ENCODE results near the gene CCL18. TPM values are rescaled to one million over a fixed set of nuclear protein-coding genes. Genes with fewer than 3 reads are reported as not detected.
"Not testable (repeated sequence)": the region's sequence is repeated elsewhere in the genome, so short reads cannot be mapped to it uniquely, and the experiment has no call there.

CCL18 gene
- total and polyA plus RNA-seq, 4 donors = not detected

GRCh38 chr17:36121099-36121498 is 57.0 kb downstream of the CCL18 start:
- not testable (repeated sequence) for H3K27ac ChIP-seq (ENCODE audit: low read depth, low read length); H3K4me1 ChIP-seq (ENCODE audit: control insufficient read depth, insufficient read depth, low read length); H3K36me3 ChIP-seq (ENCODE audit: control insufficient read depth, insufficient read depth, low read length); DNase-seq (ENCODE audit: low read depth in 4 of 6, low spot score in 6 of 6); H3K9me3 ChIP-seq (ENCODE audit: control insufficient read depth, insufficient read depth, low read length); H3K4me3 ChIP-seq (ENCODE audit: low read depth, low read length); H3K27me3 ChIP-seq (ENCODE audit: control insufficient read depth, insufficient read depth, low read length)
- 83% methylated on average over 1 of the region's 6 CpGs for WGBS (ENCODE audit: insufficient coverage)

Small RNA genes lying within 50 kb of the gene (small RNA-seq; reads per million reads assigned to genes)
- gene RN7SL301P (ENCODE audit: low replicate concordance) = not detected

Other genes with a start within 250 kb of the CCL18 start
- not detected for gene HEATR9, start 195.4 kb upstream of the CCL18 start, total RNA-seq
- gene HEATR9, start 195.4 kb upstream of the CCL18 start, polyA plus RNA-seq (ENCODE audit: insufficient read length in 2 of 2) = under 1 TPM in 1 of 2 donors, not detected in 1; 0.44 TPM
- under 1 TPM; 0.59 to 0.83 TPM for gene CCL5, start 183.9 kb upstream of the CCL18 start, total RNA-seq
- under 1 TPM; 0.60 to 0.96 TPM for gene CCL5, start 183.9 kb upstream of the CCL18 start, polyA plus RNA-seq (ENCODE audit: insufficient read length in 2 of 2)
- gene RDM1, start 133.5 kb upstream of the CCL18 start, total RNA-seq = 1 to 10 TPM; 1.4 TPM
- gene RDM1, start 133.5 kb upstream of the CCL18 start, polyA plus RNA-seq (ENCODE audit: insufficient read length in 2 of 2) = 1 to 10 TPM; 2.4 to 2.5 TPM
- not detected for gene LYZL6, start 120.6 kb upstream of the CCL18 start, total RNA-seq
- not detected for gene LYZL6, start 120.6 kb upstream of the CCL18 start, polyA plus RNA-seq (ENCODE audit: insufficient read length in 2 of 2)
- under 1 TPM; 0.20 to 0.28 TPM for gene CCL16, start 82.8 kb upstream of the CCL18 start, total RNA-seq
- under 1 TPM in 1 of 2 donors, not detected in 1; 0.30 TPM for gene CCL16, start 82.8 kb upstream of the CCL18 start, polyA plus RNA-seq (ENCODE audit: insufficient read length in 2 of 2)
- 10 to 100 TPM in 1 of 2 donors, 1 to 10 TPM in 1; 1.7 to 42.0 TPM for gene CCL14, start 77.5 kb upstream of the CCL18 start, total RNA-seq
- 1 to 10 TPM; 4.1 to 8.9 TPM for gene CCL14, start 77.5 kb upstream of the CCL18 start, polyA plus RNA-seq (ENCODE audit: insufficient read length in 2 of 2)
- not detected for gene CCL15, start 62.7 kb upstream of the CCL18 start, total RNA-seq
- gene CCL15, start 62.7 kb upstream of the CCL18 start, polyA plus RNA-seq (ENCODE audit: insufficient read length in 2 of 2) = under 1 TPM in 1 of 2 donors, not detected in 1; 0.23 TPM
- under 1 TPM in 1 of 2 donors, not detected in 1; 0.28 TPM for gene CCL23, start 46.3 kb upstream of the CCL18 start, total RNA-seq
- gene CCL23, start 46.3 kb upstream of the CCL18 start, polyA plus RNA-seq (ENCODE audit: insufficient read length in 2 of 2) = not detected
- gene CCL3, start 25.9 kb downstream of the CCL18 start, total RNA-seq = 10 to 100 TPM in 1 of 2 donors, 1 to 10 TPM in 1; 6.0 to 21.8 TPM
- gene CCL3, start 25.9 kb downstream of the CCL18 start, polyA plus RNA-seq (ENCODE audit: insufficient read length in 2 of 2) = 10 to 100 TPM in 1 of 2 donors, 1 to 10 TPM in 1; 5.8 to 16.0 TPM
- gene CCL4, start 39.6 kb downstream of the CCL18 start, total RNA-seq = 10 to 100 TPM in 1 of 2 donors, 1 to 10 TPM in 1; 4.8 to 10.2 TPM
- 1 to 10 TPM; 2.7 to 8.4 TPM for gene CCL4, start 39.6 kb downstream of the CCL18 start, polyA plus RNA-seq (ENCODE audit: insufficient read length in 2 of 2)
- gene TBC1D3B, start 112.4 kb downstream of the CCL18 start, total RNA-seq = 1 to 10 TPM; 1.2 to 4.0 TPM
- 10 to 100 TPM; 14.2 to 32.5 TPM for gene TBC1D3B, start 112.4 kb downstream of the CCL18 start, polyA plus RNA-seq (ENCODE audit: insufficient read length in 2 of 2)
- gene CCL3L1, start 132.5 kb downstream of the CCL18 start, total RNA-seq = 1 to 10 TPM; 2.8 to 6.3 TPM
- gene CCL3L1, start 132.5 kb downstream of the CCL18 start, polyA plus RNA-seq (ENCODE audit: insufficient read length in 2 of 2) = 1 to 10 TPM; 2.7 to 8.0 TPM
- gene CCL4L2, start 146.8 kb downstream of the CCL18 start, total RNA-seq = 10 to 100 TPM in 1 of 2 donors, 1 to 10 TPM in 1; 3.1 to 10.4 TPM
- 1 to 10 TPM; 2.1 to 6.6 TPM for gene CCL4L2, start 146.8 kb downstream of the CCL18 start, polyA plus RNA-seq (ENCODE audit: insufficient read length in 2 of 2)
- not detected for gene TBC1D3I, start 200.3 kb downstream of the CCL18 start, total RNA-seq
- gene TBC1D3I, start 200.3 kb downstream of the CCL18 start, polyA plus RNA-seq (ENCODE audit: insufficient read length in 2 of 2) = 1 to 10 TPM in 1 of 2 donors, under 1 TPM in 1; 0.68 to 9.5 TPM

Measured in spinal cord (tissue), 10 donors.